Astrocyte of the spinal cord (primary cell): ENCODE data around the gene KDM6A.
"Not testable (repeated sequence)": the region's sequence is repeated elsewhere in the genome, so short reads cannot be mapped to it uniquely, and the experiment has no call there.

Source experiments
- DNase-seq: peaks from one replicate; pipeline ENCODE4 v3.0.0; 2011; ENCODE audit warnings: low read depth, low spot score
- H3K4me3 ChIP-seq: 2 replicates; pipeline ENCODE4 v1.5.1; 2011; ENCODE audit warnings: low read depth, mild to moderate bottlenecking, low read length, moderate library complexity
- in situ Hi-C: cut with HindIII; loops from 2 replicates; pipeline ENCODE4 v1.10.0; 2017; ENCODE audit warnings: low sequenced_read_pairs
- TF ChIP-seq, protein P1 (sequence below): IDR thresholded peaks from 2 replicates; pipeline ENCODE4 v1.5.1; 2012; ENCODE audit warnings: low read depth, mild to moderate bottlenecking, low read length, inconsistent platforms

Gene KDM6A

DNA sequence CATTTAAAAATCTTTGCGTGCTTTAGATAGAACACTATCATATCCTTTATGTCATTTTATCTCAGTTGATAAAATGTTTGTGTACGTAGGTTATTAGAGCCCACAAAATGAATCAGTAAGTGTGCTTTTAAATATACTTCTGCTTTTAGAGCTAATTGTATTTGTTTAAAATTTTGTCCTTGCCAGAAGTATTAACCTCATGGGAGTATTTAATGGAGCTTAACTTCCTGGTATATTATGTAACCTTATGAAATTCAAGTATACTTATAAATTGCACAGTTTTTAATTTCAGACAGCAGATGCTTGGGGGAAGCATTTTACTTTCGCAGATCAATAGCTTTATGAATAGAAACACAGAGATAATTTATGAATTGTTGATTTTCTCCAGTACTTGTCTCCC is 237.5 kb downstream of the KDM6A start:
- in situ Hi-C loops, result no loop called here
- TF ChIP-seq, protein P1, sequence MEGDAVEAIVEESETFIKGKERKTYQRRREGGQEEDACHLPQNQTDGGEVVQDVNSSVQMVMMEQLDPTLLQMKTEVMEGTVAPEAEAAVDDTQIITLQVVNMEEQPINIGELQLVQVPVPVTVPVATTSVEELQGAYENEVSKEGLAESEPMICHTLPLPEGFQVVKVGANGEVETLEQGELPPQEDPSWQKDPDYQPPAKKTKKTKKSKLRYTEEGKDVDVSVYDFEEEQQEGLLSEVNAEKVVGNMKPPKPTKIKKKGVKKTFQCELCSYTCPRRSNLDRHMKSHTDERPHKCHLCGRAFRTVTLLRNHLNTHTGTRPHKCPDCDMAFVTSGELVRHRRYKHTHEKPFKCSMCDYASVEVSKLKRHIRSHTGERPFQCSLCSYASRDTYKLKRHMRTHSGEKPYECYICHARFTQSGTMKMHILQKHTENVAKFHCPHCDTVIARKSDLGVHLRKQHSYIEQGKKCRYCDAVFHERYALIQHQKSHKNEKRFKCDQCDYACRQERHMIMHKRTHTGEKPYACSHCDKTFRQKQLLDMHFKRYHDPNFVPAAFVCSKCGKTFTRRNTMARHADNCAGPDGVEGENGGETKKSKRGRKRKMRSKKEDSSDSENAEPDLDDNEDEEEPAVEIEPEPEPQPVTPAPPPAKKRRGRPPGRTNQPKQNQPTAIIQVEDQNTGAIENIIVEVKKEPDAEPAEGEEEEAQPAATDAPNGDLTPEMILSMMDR, result no peak
- no peak for DNase-seq

DNA sequence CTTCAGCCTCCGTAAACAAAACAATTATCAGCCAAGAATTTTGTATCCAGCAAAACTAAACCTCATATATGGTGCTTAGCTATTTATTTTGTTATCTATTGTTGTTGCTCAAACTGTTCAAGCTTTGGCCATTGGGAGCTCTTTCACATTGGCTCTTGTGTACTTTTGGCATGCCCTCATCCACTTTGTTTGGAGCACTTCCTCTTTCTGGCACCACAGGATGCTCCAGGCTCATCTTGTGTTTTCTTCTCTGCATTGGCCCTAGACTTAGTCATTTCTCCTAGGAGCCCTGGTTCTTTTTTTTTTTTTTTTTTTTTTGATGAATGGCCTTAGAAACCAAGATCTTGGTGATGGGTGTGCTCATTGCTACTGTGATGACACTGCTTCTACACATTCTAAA is 253.2 kb downstream of the KDM6A start:
- H3K4me3 ChIP-seq, result no peak overlapping the region
- TF ChIP-seq, protein P1, result no peak
- no peak for DNase-seq
- in situ Hi-C loops, result no loop called here

More for the DNA sequence above, 237.5 kb downstream of the KDM6A start:
- H3K4me3 ChIP-seq, result no peak overlapping the region

DNA sequence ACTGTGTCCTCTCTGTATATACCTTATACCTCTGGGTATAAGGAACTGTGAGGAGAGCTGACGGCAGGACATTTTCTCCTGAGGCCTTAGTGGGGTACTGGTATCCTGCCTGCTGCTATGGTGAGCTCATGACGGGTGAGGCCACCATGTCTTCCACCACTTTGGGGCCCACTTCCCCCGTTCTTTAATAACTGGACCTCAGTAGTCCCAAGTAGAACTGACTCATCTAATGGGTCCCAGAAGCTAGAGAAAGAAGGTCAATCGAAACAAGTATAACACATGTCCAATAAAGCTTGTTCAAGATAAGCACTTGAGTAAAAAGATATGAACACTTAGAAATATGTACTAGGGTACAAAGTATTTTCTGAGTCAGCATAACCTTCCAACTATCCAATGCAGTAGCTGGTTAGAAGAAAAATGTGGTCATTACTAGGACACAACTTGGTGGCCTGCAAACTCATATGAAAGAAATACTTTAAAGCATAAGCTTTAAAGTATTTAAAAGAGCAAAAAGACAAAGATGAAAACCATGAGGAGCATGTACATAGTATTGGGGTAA is 256.0 kb downstream of the KDM6A start:
- TF ChIP-seq, protein P1, result no peak
- in situ Hi-C loops, result no loop called here
- no peak for DNase-seq
- H3K4me3 ChIP-seq, result no peak overlapping the region

DNA sequence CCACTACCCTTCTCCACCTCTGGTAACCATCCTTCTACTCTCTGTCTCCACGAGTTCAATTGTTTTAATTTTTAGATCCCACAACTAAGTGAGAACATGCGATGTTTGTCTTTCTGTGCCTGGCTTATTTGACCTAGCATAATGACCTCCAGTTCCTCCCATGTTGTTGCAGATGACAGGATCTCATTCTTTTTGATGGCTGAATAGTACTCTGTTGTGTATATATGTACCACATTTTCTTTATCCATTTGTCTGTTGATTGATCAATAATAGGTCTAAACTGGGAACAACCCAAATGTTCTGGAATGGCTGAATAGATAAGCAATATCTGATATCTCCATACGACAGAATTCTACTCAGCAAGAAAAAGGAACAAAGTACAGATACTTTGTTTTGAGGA is 260.5 kb downstream of the KDM6A start:
- in situ Hi-C loops, result no loop called here

DNA sequence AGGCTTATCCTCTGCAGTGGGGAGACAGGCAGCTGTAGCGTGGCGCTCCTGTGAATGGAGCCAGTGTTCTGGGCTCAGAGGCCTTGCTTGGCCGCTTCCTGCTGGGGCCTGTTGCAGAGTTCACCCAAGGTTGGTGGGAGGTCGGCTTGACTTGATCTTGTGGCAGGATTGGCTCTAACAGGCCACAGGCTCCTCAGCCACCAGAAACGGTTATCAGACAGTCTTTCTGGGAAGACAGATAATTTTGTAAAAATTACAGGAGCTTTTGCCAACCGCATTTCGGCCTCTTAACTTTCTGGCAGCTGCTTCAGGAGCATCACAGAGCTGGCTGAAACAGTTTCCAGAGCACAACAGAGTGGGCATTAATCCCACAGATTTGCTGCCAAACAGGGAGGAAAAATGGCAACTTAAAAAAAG is 261.3 kb downstream of the KDM6A start:
- TF ChIP-seq, protein P1, result no peak
- in situ Hi-C loops, result no loop called here
- H3K4me3 ChIP-seq, result no peak overlapping the region
- DNase-seq, result no peak

More for the DNA sequence above, 260.5 kb downstream of the KDM6A start:
- DNase-seq, result no peak
- no peak overlapping the region for H3K4me3 ChIP-seq
- TF ChIP-seq, protein P1, result no peak

DNA sequence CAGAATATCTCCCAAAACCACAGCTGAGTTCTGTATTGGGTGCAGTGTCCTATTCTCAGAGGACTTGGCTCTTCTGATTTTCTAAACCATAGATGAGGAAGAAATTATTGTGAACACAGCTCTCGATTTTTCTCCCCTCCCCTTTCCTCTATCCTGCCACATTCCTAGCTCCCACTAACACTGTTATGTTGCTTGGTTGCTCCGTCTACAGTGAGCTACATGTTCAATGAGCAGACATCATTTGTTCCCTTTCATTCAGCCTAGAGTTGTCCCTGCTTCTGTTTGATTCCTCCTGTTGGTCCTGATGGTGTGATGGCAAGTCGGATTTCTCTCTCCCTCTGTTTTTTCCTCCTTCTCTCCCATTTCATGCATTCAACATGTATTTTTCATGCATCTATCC is 261.8 kb downstream of the KDM6A start:
- in situ Hi-C loops, result no loop called here
- TF ChIP-seq, protein P1, result no peak
- DNase-seq, result no peak
- no peak overlapping the region for H3K4me3 ChIP-seq

DNA sequence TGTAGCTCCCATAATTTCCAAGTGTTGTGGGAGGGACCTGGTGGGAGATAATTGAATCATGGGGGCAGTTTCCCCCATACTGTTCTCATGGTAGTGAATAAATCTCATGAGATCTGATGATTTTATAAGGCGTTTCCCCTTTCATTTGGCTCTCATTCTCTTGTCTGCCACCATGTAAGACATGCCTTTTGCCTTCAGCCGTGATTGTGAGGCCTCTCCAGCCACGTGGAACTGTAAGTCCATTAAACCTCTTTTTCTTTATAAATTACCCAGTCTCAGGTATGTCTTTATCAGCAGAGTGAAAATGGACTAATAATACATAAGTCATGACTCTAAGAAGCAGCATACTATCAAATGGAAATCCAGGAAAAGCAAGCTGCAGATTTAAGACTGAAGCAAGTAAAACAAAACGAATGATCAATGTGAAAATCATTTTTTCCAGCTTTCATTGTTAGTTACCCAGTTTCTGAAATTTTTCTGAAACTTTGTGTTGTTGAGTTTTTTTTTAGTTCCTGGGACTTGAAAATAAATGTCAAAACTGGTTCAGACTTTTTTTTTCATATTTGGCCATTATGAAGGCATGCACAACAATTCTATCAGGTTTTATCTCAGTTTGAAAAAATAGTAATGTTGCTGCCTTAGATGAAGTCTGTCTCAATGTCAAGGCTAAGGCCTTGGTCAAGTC is 262.5 kb downstream of the KDM6A start:
- DNase-seq, in situ Hi-C loops: not testable (repeated sequence)

More for the DNA sequence above, 262.5 kb downstream of the KDM6A start:
- H3K4me3 ChIP-seq, result not testable (repeated sequence)
